ENCODE results near the gene COL23A1. TPM values are rescaled to one million over a fixed set of nuclear protein-coding genes. Genes with fewer than 3 reads are reported as not detected.

The COL23A1 gene
- total RNA-seq, 4 donors from 2014 or later: 0.44 to 0.65 (median 0.57) TPM; not detected in 1

GRCh38 chr5:178346607-178347334 is 243.4 kb downstream of the COL23A1 start:
- no peak for TF ChIP-seq CTCF (IDR thresholded peaks at IDR 0.05; ENCODE audit: low read depth)

- TF ChIP-seq CTCF (IDR thresholded peaks at IDR 0.05; ENCODE audit: low read depth): no peak
Measured at GRCh38 chr5:178343306-178343705, 246.9 kb downstream of the COL23A1 start.

- TF ChIP-seq CTCF (IDR thresholded peaks at IDR 0.05; ENCODE audit: low read depth): no peak
Measured at GRCh38 chr5:178341851-178342140, 248.4 kb downstream of the COL23A1 start.

GRCh38 chr5:178341091-178341850 is 248.9 kb downstream of the COL23A1 start:
- no peak for TF ChIP-seq CTCF (IDR thresholded peaks at IDR 0.05; ENCODE audit: low read depth)

- no peak for TF ChIP-seq CTCF (IDR thresholded peaks at IDR 0.05; ENCODE audit: low read depth)
Measured at GRCh38 chr5:178340637-178341036, 249.6 kb downstream of the COL23A1 start.

- no peak for TF ChIP-seq CTCF (IDR thresholded peaks at IDR 0.05; ENCODE audit: low read depth)
Measured at GRCh38 chr5:178340187-178340586, 250.0 kb downstream of the COL23A1 start.

- TF ChIP-seq CTCF (IDR thresholded peaks at IDR 0.05; ENCODE audit: low read depth): no peak
Measured at GRCh38 chr5:178339272-178339671, 250.9 kb downstream of the COL23A1 start.
